SU-DHL-6 (cell line): ENCODE measurements around the gene CFAP298.

ENCODE experiments used
- EZH2phosphoT487 ChIP-seq: fragments of 200-600 bp; sonication (generic), shearing (Covaris generic); conservative IDR thresholded peaks from 2 replicates; pipeline ENCODE4 v1.6.1; 2018; ENCODE audit warnings: mild to moderate bottlenecking, antibody characterized with exemption, low read length, moderate library complexity, mixed read lengths
- TF ChIP-seq, protein P1 (sequence below): fragments of 200-600 bp; sonication (generic); IDR thresholded peaks from one replicate; pipeline ENCODE4 v1.5.1; 2017; ENCODE audit warnings: antibody characterized with exemption, mild to moderate bottlenecking, low read length, moderate library complexity; ENCODE audit not compliant: insufficient read depth, poor library complexity, severe bottlenecking

DNA sequence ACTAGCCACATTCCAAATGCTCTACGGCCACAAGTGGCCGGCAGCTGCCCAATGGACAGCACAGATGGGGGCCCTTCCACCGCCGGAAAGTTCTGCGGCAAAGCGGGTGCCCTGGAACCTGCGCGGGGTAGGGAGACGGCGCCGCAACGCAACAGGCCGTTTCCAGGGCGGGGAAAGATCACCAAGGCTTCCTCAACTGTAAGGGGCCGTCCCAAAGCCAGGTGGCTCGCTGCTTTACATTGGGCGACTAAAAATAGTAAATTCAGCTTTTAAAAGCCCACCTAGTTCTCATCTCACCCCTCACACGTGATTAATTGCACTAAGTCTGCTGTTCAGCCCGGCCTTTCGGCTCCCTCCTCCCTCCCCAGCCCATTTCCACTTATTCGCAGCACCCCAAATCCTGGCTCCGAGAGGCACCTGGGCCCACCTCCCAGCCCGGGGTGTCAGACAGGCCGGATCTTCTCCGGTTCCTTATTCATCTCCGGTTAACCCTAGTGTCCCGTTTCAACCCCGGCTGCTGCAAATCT lies 643 bp downstream of the CFAP298 start:
- no peak for TF ChIP-seq EZH2phosphoT487
- TF ChIP-seq, protein P1, sequence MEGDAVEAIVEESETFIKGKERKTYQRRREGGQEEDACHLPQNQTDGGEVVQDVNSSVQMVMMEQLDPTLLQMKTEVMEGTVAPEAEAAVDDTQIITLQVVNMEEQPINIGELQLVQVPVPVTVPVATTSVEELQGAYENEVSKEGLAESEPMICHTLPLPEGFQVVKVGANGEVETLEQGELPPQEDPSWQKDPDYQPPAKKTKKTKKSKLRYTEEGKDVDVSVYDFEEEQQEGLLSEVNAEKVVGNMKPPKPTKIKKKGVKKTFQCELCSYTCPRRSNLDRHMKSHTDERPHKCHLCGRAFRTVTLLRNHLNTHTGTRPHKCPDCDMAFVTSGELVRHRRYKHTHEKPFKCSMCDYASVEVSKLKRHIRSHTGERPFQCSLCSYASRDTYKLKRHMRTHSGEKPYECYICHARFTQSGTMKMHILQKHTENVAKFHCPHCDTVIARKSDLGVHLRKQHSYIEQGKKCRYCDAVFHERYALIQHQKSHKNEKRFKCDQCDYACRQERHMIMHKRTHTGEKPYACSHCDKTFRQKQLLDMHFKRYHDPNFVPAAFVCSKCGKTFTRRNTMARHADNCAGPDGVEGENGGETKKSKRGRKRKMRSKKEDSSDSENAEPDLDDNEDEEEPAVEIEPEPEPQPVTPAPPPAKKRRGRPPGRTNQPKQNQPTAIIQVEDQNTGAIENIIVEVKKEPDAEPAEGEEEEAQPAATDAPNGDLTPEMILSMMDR: no peak
